GM13977 (cell line): ENCODE data around the gene RALB.

Source experiments
- DNase-seq: peaks from one replicate; pipeline ENCODE4 v3.0.0; 2012; ENCODE audit warnings: low spot score
- in situ Hi-C: fragments of 300-500 bp; cut with MboI; formaldehyde crosslinking; loops from one replicate; pipeline ENCODE4 v1.12.0; 2022; ENCODE audit warnings: low sequenced_read_pairs, low pct_unique_long_range_greater_than_20kb, mixed read lengths, inconsistent platforms; ENCODE audit not compliant: unreplicated experiment
- TF ChIP-seq, protein P1 (sequence below): IDR thresholded peaks from 2 replicates; pipeline ENCODE4 v1.5.1; 2012; ENCODE audit warnings: mild to moderate bottlenecking, control low read depth; ENCODE audit not compliant: insufficient read depth; ENCODE audit errors: extremely low read depth, missing control alignments

The RALB gene, protein sequence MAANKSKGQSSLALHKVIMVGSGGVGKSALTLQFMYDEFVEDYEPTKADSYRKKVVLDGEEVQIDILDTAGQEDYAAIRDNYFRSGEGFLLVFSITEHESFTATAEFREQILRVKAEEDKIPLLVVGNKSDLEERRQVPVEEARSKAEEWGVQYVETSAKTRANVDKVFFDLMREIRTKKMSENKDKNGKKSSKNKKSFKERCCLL

DNA sequence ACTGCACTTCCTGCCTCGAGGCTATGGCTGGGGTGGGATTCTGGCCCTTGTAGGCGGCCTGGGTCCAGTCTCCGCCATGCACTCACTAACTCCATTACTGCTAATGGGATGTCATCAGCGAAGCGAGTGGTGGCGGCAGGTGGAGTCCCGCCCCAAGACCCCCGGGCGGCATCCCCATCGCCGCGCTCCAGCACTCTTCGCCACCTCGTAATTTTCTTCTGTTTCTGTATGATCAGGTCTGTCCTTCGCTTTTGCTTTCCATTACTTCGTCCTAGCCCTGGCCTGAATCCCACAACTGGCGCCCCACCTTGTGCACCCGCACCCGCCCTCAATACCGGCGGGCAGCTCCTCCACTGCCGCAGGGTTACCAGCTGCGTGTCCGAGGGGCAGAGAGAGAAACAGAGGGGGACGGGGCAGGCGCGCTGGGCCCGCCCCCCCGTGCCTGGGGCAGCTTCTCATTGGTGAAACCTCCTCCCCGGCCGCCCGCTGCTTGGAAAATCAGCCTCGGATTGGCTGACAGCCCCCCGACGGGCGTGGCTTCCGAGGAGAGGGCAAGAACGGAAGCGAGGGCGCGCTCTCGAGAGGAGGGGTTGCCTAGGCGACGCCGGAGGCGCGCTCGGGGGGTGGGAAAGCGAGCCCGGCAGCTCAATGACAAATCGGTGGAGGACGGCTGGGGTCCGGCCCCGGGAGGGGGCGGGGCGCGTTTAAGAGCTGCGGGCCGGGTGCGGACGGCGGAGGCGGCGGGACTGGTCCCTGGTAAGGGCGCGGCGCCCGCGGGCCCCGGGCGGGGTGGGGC, at the start of gene RALB:
TSS of gene RALB (plus strand) at position 628 of the 796 bp plus-strand sequence. CDS start 25,813 bp downstream, outside the sequence.
- TF ChIP-seq, protein P1, sequence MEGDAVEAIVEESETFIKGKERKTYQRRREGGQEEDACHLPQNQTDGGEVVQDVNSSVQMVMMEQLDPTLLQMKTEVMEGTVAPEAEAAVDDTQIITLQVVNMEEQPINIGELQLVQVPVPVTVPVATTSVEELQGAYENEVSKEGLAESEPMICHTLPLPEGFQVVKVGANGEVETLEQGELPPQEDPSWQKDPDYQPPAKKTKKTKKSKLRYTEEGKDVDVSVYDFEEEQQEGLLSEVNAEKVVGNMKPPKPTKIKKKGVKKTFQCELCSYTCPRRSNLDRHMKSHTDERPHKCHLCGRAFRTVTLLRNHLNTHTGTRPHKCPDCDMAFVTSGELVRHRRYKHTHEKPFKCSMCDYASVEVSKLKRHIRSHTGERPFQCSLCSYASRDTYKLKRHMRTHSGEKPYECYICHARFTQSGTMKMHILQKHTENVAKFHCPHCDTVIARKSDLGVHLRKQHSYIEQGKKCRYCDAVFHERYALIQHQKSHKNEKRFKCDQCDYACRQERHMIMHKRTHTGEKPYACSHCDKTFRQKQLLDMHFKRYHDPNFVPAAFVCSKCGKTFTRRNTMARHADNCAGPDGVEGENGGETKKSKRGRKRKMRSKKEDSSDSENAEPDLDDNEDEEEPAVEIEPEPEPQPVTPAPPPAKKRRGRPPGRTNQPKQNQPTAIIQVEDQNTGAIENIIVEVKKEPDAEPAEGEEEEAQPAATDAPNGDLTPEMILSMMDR, result no peak
- DNase-seq, result peak; percentile 99
- in situ Hi-C loops, result no loop called here

DNA sequence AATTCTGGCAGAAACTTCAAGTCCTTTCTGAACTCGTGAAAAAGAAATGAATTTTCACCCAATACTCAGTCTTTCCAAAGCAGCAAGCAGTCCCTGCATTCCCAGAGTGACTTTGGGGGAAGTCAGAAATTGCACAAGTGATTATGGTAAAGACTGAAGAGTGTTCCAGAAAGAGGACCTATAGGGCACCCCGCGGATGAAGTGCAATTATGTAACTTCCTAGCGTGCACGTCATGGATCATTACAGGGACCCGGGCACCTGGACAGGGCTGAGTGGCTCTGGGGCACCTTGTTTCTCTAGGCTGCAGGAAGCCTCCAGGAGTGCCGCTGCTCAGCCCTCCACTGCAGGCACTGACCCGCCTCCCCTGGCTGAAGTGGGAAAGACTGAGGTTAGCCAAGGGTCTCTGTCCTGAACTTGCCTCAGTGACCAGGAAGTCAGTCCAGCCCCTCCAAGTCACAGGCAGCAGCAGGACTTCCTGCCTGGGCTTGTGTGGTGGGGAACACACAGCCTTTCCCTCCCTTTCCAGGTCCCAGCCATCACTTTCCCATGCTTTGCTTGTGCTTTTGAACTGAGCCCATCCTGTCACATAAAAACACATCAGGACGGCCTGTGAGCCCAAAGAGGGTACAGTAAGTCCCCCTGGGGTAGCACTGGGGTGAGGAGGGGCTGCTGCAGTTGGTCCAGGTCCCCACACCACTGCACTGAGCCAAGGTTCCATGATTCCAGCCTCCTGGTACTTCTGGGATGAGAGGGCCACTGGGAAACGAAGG, 49.2 kb upstream of the RALB start:
- in situ Hi-C loops, result no loop called here
- TF ChIP-seq, protein P1, result no peak
- DNase-seq, result no peak

DNA sequence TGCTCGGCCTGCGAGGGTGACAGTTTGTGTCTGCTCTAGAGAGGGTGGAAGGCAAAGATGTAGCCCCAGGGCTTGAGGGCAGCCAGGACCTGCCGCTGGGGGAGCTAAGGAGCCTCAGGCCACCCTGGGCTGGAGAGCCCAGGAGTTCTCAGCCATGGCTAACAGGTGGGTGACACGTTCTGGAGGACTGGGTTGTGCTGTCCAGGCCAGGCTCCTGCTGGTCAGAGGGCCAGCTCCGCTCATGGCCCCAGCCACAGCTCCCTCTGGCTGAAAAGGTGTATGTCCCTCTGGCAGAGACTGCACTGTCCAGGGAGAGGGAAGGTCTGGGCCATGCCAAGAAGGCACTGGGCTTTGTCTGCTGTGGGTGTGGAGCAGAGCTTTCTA, 48.6 kb upstream of the RALB start:
- DNase-seq, result no peak
- in situ Hi-C loops, result no loop called here
- TF ChIP-seq, protein P1, result no peak

DNA sequence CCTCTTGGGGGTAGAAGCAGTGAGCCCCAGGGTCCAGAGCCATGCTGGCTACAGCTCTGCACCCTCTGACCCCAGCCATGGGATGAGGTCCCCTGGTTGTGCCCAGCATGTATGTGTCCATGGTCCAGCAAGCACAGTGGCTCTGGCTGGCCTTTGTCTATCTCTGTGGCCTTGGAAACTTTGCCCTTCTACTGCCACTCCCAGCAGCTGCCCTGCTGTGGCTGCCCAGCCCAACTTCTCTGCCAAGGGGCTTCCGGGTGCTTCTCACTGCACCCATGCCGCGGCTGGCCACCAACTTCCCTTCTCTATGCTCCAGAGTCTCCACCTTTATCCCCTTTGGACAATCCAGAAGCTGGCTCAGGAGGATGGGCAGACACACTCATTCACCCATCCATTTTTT, 48.2 kb upstream of the RALB start:
- in situ Hi-C loops, result no loop called here
- no peak for DNase-seq
- TF ChIP-seq, protein P1, result no peak

DNA sequence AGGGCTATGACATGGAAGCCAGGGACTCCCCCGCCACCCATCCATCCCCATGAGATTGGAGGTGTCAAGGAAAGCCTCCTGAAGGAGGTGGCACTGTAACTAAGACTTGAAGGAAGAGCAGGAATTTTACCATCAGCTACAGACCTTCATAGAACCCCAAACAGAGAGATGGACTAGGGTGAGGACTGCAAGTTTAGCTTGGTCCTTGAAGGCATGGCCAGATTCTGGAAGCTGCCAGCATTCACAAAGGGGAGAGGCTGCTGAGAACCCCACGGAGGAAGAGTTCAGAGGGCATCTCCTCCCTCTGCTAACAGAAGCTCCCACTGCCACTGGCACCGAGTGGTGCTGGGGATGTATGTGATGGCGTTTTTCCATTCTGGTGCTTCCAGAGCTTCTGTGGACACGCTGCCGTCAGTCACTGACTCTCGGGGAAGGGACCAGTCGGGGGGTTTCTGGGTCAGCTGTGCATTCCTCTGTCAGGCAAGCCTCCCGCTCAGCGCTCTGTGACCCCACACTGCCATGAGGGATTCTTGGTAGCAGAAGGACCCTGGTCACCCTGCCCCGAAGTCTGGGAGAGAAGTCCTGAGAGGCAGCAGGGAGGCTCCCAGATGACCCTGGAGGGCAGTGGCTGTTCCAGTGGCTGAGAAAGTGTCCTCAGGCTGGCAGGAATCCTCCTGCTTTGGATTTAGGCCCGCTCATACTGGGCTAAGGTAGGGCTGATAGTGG, 47.5 kb upstream of the RALB start:
- no peak for DNase-seq
- in situ Hi-C loops, result no loop called here
- TF ChIP-seq, protein P1, result no peak

DNA sequence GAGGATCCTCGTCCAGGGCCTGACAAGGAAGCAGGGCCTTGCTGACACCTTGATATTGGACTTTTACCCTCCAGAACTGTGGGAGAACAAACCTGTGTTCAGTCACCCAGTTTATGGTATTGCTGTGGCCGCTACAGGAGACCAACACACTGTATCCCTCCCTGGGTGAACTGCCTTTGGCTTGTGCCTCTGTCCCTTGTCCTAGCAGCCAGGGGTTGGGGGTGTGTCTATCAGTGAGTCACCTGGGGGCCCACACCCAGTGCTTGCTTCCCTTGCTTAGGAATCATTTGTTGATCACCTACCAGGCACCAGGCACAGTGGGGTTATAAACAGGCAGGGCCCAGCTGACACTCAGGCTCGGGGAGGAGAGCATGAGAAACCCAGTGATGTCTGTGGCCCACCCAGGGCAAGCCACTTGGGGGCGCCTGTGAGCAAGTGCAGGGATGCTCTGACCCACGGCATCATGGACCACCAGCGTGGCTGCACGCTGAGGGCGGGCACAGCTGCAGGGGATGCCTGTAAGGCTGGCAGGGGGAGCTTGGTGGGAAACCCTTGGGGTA, 46.5 kb upstream of the RALB start:
- TF ChIP-seq, protein P1, result peak; percentile 82
- DNase-seq, result no peak
- in situ Hi-C loops, result no loop called here
